CD4-positive, alpha-beta T cell (primary cell): ENCODE results near the gene MRPS15. TPM values are rescaled to one million over a fixed set of nuclear protein-coding genes. Genes with fewer than 3 reads are reported as not detected.

Source experiments
- ATAC-seq: fragments of 200-7000 bp; cut with Tn5 transposase; one replicate; pipeline ENCODE4 v1.10.0; 2022; ENCODE audit warnings: mild to moderate bottlenecking; ENCODE audit not compliant: poor library complexity
- CTCF ChIA-PET: fragments of 350-600 bp; sonication (Branson Sonifier 250); formaldehyde crosslinking; loops from one replicate; lab custom pipeline; 2021; ENCODE audit warnings: antibody characterized with exemption, inconsistent platforms; lab: Charles Lee
- POLR2A ChIA-PET: fragments of 350-600 bp; sonication (Branson Sonifier 250); formaldehyde crosslinking; loops from one replicate; lab custom pipeline; 2021; ENCODE audit warnings: antibody characterized with exemption, inconsistent platforms; lab: Charles Lee
- DNase-seq, 14 experiments: peaks; one replicate each; pipeline ENCODE4 v3.0.0-alpha.2; 2013 to 2020; ENCODE audit warnings: mixed read lengths in 2 of 14
- H3K27ac ChIP-seq, 2 donors: one replicate each; pipeline versions ENCODE4 v1.5.1 to v1.7.0; 2013; ENCODE audit warnings: low read length in 2 of 2, low read depth in 1 of 2, mild to moderate bottlenecking in 1 of 2
- H3K27me3 ChIP-seq, 2 experiments: 1 replicate in 1 of 2; 2 replicates in 1 of 2; pipeline versions ENCODE4 v1.6.1 to v1.7.0; 2013; ENCODE audit warnings: low read length in 2 of 2, control low read depth in 1 of 2, mild to moderate bottlenecking in 1 of 2, moderate library complexity in 1 of 2; ENCODE audit not compliant: insufficient read depth in 2 of 2, control insufficient read depth in 1 of 2
- H3K36me3 ChIP-seq: one replicate; pipeline ENCODE4 v1.6.1; 2013; ENCODE audit warnings: low read length, control low read depth; ENCODE audit not compliant: insufficient read depth
- H3K4me1 ChIP-seq: one replicate; pipeline ENCODE4 v1.6.1; 2013; ENCODE audit warnings: low read length, control low read depth; ENCODE audit not compliant: insufficient read depth
- H3K4me3 ChIP-seq: one replicate; pipeline ENCODE4 v1.5.1; 2013; ENCODE audit warnings: mild to moderate bottlenecking, low read length, moderate library complexity
- H3K9me3 ChIP-seq, 2 experiments: 1 replicate in 1 of 2; 2 replicates in 1 of 2; pipeline versions ENCODE4 v1.6.1 to v1.7.0; 2013; ENCODE audit warnings: low read length in 2 of 2, mild to moderate bottlenecking in 2 of 2, control low read depth in 1 of 2, moderate library complexity in 1 of 2; ENCODE audit not compliant: control insufficient read depth in 1 of 2, insufficient read depth in 1 of 2
- H3K27ac Mint-ChIP-seq: one replicate; pipeline ENCODE4 v1.8.0; 2020; ENCODE audit warnings: mixed read lengths
- H3K27me3 Mint-ChIP-seq: one replicate; pipeline ENCODE4 v1.8.0; 2021; ENCODE audit warnings: mixed read lengths
- H3K36me3 Mint-ChIP-seq: one replicate; pipeline ENCODE4 v1.8.0; 2021; ENCODE audit warnings: low read depth, mixed read lengths
- H3K4me1 Mint-ChIP-seq: one replicate; pipeline ENCODE4 v1.8.0; 2021; ENCODE audit warnings: low read depth, mixed read lengths
- H3K4me3 Mint-ChIP-seq: one replicate; pipeline ENCODE4 v1.8.0; 2020; ENCODE audit warnings: mild to moderate bottlenecking, mixed read lengths
- H3K9me3 Mint-ChIP-seq: one replicate; pipeline ENCODE4 v1.8.0; 2020; ENCODE audit warnings: mixed read lengths
- CTCF ChIP-seq: fragments of 200-600 bp; IDR thresholded peaks from one replicate; pipeline ENCODE4 v1.8.0; 2022; ENCODE audit warnings: antibody characterized with exemption, mild to moderate bottlenecking
- intact Hi-C, 2 experiments: fragments of 100-400 bp; cut with DNase I in 1 of 2; cut with micrococcal nuclease in 1 of 2; formaldehyde crosslinking; loops; one replicate each; pipeline versions ENCODE4 v1.15.1 to v1.9.0; 2023 to 2025; cut with DNase I, micrococcal nuclease
- total RNA-seq, 174 experiments: library from RNA in 2 of 174; stranded (reverse) in 2 of 174; gene quantifications; one replicate each; pipeline ENCODE4 v1.2.3 and lab custom pipeline; 2021 to 2026

Gene MRPS15
- total RNA-seq, 2 experiments from 2014 or later: 35.4 to 36.4 TPM

GRCh38 chr1:36414384-36414783 is 49.8 kb downstream of the MRPS15 start:
- CTCF ChIA-PET: no interaction called here

DNA sequence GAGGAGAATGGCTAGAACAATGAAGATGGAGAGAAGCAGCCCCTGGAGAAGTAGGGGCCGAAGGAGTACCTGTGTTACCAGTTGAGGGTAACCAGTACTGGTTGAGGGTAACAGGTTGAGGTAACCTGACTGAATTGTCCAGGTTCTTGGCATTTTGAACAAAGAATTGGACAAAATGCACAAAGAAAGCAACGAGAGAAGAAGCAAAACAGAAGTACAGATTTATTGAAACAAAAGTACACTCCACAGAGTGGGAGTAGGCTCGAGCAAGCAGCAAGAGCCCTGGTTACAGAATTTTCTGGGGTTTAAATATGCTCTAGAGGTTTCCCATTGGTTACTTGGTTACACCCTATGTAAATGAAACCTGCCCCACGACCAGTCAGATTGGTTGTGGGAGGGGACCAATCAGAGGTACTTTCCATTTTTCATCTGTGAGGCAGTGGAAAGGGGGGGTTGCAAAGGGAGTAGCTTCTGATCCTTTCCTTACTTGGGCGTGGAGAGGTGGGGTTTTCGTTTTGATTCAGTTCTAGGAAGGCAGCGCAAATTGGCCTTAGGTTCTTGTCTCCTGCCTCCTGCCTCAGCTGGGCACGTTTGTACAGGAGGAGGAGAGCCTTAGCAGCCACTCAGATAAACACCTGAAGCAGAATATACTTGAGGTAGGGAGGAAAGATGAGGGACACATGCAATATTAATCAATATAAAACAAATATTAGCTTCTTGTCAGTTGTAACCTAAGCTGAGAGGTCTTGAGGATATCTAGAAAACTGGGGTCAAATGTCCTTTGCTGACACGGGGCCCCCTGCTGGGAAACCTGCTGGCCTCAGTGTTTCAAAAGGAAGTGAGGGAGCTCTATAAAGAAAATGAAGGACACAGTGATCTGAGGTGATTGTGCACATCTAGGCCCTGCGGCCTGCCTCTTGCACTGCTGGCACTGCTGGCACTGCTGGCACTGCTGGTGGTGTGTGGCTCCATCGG is 52.2 kb downstream of the MRPS15 start:
- Mint-ChIP-seq H3K9me3 (no peaks in the 10 kb centered on the region), H3K27me3 (no peaks in the 10 kb centered on the region), H3K36me3 (no peaks in the 10 kb centered on the region), H3K27ac (peak overlapping the region; percentile 86), H3K4me1 (peaks cover 18% of the 10 kb centered on the region), H3K4me3 (peak overlapping the region; percentile 46)
- no peak for TF ChIP-seq CTCF
- ChIA-PET CTCF (interaction anchor here (1.2 kb wide), 1 partner anchor 43 kb away, joined by 3 read pairs; no protein-coding TSS in a partner anchor), POLR2A (interaction anchor here (0.7 to 1.9 kb wide), 12 partner anchors 8 to 188 kb away, joined by 3 to 8 read pairs (median 4); partner anchors contain the start of genes LSM10, MRPS15, SH3D21 and STK40)
- H3K4me1 ChIP-seq: peaks cover 14% of the 10 kb centered on the region
- no peaks in the 10 kb centered on the region for H3K27me3 ChIP-seq
- no peak overlapping the region for H3K4me3 ChIP-seq
- ATAC-seq (peak; percentile 99), DNase-seq (peak in 5 of 14 experiments; percentile 21 to 80 (median 66))
- intact Hi-C loops: no loop called here
- no peaks in the 10 kb centered on the region for H3K36me3 ChIP-seq
- H3K9me3 ChIP-seq: no peaks in the 10 kb centered on the region
- no peak overlapping the region for H3K27ac ChIP-seq

More at GRCh38 chr1:36414384-36414783, 49.8 kb downstream of the MRPS15 start:
- Histone ChIP-seq H3K4me1 (peaks cover 20% of the 10 kb centered on the region), H3K9me3 (no peaks in the 10 kb centered on the region), H3K4me3 (no peak overlapping the region), H3K27me3 (no peaks in the 10 kb centered on the region), H3K36me3 (no peaks in the 10 kb centered on the region), H3K27ac (no peak overlapping the region)
- no peak for ATAC-seq
- H3K27me3 Mint-ChIP-seq: no peaks in the 10 kb centered on the region
- no peaks in the 10 kb centered on the region for H3K9me3 Mint-ChIP-seq
- H3K4me3 Mint-ChIP-seq: no peak overlapping the region
- TF ChIP-seq CTCF: no peak
- DNase-seq: no peak
- H3K27ac Mint-ChIP-seq: no peak overlapping the region
- peaks cover 21% of the 10 kb centered on the region for H3K4me1 Mint-ChIP-seq
- intact Hi-C loops: no loop called here
- no peaks in the 10 kb centered on the region for H3K36me3 Mint-ChIP-seq
- POLR2A ChIA-PET: interaction anchor here (1.2 kb wide), 1 partner anchor 108 kb away, joined by 3 read pairs; the partner anchor contains the start of gene SH3D21

- Mint-ChIP-seq H3K27ac (no peak overlapping the region), H3K9me3 (no peaks in the 10 kb centered on the region), H3K4me3 (no peak overlapping the region), H3K27me3 (no peaks in the 10 kb centered on the region), H3K36me3 (no peaks in the 10 kb centered on the region), H3K4me1 (peaks cover 14% of the 10 kb centered on the region)
- no peak for TF ChIP-seq CTCF
- DNase-seq (no peak), ATAC-seq (no peak)
- intact Hi-C loops: no loop called here
- no peaks in the 10 kb centered on the region for H3K36me3 ChIP-seq
- peaks cover 14% of the 10 kb centered on the region for H3K4me1 ChIP-seq
- POLR2A ChIA-PET: no interaction called here
- no peaks in the 10 kb centered on the region for H3K27me3 ChIP-seq
- no peak overlapping the region for H3K27ac ChIP-seq
- no peak overlapping the region for H3K4me3 ChIP-seq
- CTCF ChIA-PET: no interaction called here
- no peaks in the 10 kb centered on the region for H3K9me3 ChIP-seq
Observed at GRCh38 chr1:36408479-36408878, 55.7 kb downstream of the MRPS15 start.
